SK-N-SH treated with all-trans-retinoic acid at 6 μM for 48 hours (cell line): ENCODE measurements around the gene PRR22.
"Not testable (repeated sequence)": the region's sequence is repeated elsewhere in the genome, so short reads cannot be mapped to it uniquely, and the experiment has no call there.

Experiments
- ARNTL ChIP-seq: fragments of 450-650 bp; formaldehyde crosslinking; IDR thresholded peaks from 2 replicates; pipeline ENCODE4 v1.5.0; 2020; ENCODE audit warnings: low read depth, mild to moderate bottlenecking, moderate library complexity, borderline replicate concordance
- BACH2 ChIP-seq: fragments of 250-450 bp; sonication (Bioruptor Pico); IDR thresholded peaks from 2 replicates; pipeline ENCODE4 v1.9.0; 2021; ENCODE audit warnings: mild to moderate bottlenecking, borderline replicate concordance
- ISL1 ChIP-seq: fragments of 250-450 bp; sonication (Bioruptor Pico); IDR thresholded peaks from 2 replicates; pipeline ENCODE4 v2.1.2; 2022; ENCODE audit warnings: mild to moderate bottlenecking, moderate library complexity
- RARB ChIP-seq: fragments of 250-450 bp; sonication (Bioruptor Pico); IDR thresholded peaks from 2 replicates; pipeline ENCODE4 v1.8.0; 2021; ENCODE audit warnings: mild to moderate bottlenecking, moderate library complexity
- ZFP3 ChIP-seq: fragments of 250-450 bp; sonication (Bioruptor Pico); IDR thresholded peaks from 2 replicates; pipeline ENCODE4 v1.5.0; 2020; ENCODE audit warnings: mild to moderate bottlenecking, moderate library complexity
- ZFP30 ChIP-seq: fragments of 450-650 bp; formaldehyde crosslinking; IDR thresholded peaks from 2 replicates; pipeline ENCODE4 v1.5.0; 2022; ENCODE audit warnings: mild to moderate bottlenecking, moderate library complexity
- ZNF565 ChIP-seq: fragments of 450-650 bp; formaldehyde crosslinking; conservative IDR thresholded peaks from 2 replicates; pipeline ENCODE4 v1.5.0; 2020; ENCODE audit warnings: low read depth, mild to moderate bottlenecking, moderate library complexity
- ZNF70 ChIP-seq: fragments of 450-650 bp; formaldehyde crosslinking; IDR thresholded peaks from 2 replicates; pipeline ENCODE4 v1.5.0; 2020; ENCODE audit warnings: mild to moderate bottlenecking, moderate library complexity
- TF ChIP-seq, protein P1 (sequence below): fragments of 250-450 bp; sonication (Bioruptor Pico); IDR thresholded peaks from 2 replicates; pipeline ENCODE4 v1.8.0; 2020; ENCODE audit warnings: mild to moderate bottlenecking, moderate library complexity, borderline replicate concordance
- TF ChIP-seq, protein P2 (sequence below): fragments of 250-450 bp; sonication (Bioruptor Pico); IDR thresholded peaks from 2 replicates; pipeline ENCODE4 v1.5.1; 2020; ENCODE audit warnings: low read depth, mild to moderate bottlenecking, moderate library complexity

DNA sequence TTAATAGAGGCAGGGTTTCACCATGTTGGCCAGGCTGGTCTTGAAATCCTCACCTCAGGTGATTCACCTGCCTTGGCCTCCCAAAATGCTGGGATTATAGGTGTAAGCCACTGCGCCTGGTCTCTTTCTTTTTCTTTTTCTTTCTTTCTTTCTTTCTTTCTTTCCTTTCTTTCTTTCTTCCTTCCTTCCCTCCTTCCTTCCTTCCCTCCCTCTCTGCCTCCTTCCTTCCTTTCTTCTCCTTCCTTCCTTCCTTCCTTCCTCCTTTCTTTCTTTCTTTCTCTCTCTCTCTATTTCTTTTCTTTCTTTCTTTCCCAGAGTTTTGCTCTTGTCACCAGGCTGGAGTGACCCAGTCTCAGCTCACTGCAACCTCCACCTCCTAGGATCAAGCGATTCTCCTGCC, 51.4 kb downstream of the PRR22 start:
- not testable (repeated sequence) for TF ChIP-seq RARB; ZFP3; ARNTL (CRISPR knock-in tag); ISL1 (CRISPR knock-in tag); ZNF70 (CRISPR knock-in tag); ZNF565 (CRISPR knock-in tag); ZFP30; BACH2 (CRISPR knock-in tag)
- TF ChIP-seq, protein P1, sequence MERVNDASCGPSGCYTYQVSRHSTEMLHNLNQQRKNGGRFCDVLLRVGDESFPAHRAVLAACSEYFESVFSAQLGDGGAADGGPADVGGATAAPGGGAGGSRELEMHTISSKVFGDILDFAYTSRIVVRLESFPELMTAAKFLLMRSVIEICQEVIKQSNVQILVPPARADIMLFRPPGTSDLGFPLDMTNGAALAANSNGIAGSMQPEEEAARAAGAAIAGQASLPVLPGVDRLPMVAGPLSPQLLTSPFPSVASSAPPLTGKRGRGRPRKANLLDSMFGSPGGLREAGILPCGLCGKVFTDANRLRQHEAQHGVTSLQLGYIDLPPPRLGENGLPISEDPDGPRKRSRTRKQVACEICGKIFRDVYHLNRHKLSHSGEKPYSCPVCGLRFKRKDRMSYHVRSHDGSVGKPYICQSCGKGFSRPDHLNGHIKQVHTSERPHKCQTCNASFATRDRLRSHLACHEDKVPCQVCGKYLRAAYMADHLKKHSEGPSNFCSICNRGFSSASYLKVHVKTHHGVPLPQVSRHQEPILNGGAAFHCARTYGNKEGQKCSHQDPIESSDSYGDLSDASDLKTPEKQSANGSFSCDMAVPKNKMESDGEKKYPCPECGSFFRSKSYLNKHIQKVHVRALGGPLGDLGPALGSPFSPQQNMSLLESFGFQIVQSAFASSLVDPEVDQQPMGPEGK (CRISPR knock-in tag), result not testable (repeated sequence)
- TF ChIP-seq, protein P2, sequence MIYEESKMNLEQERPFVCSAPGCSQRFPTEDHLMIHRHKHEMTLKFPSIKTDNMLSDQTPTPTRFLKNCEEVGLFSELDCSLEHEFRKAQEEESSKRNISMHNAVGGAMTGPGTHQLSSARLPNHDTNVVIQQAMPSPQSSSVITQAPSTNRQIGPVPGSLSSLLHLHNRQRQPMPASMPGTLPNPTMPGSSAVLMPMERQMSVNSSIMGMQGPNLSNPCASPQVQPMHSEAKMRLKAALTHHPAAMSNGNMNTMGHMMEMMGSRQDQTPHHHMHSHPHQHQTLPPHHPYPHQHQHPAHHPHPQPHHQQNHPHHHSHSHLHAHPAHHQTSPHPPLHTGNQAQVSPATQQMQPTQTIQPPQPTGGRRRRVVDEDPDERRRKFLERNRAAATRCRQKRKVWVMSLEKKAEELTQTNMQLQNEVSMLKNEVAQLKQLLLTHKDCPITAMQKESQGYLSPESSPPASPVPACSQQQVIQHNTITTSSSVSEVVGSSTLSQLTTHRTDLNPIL (CRISPR knock-in tag), result not testable (repeated sequence)
